Suprapubic skin (tissue), 4 donors: Measurements from ENCODE around the gene MCTP1.

Experiments used
- CTCF ChIP-seq, 2 donors: fragments of 200-600 bp in 1 of 2; fragments of 450-650 bp in 1 of 2; sonication (generic) in 1 of 2; IDR thresholded peaks; one replicate each; pipeline ENCODE4 v1.5.1; 2016 to 2019; ENCODE audit warnings: antibody characterized with exemption in 2 of 2, mild to moderate bottlenecking in 1 of 2, moderate library complexity in 1 of 2
- EP300 ChIP-seq: sonication (generic); formaldehyde crosslinking; IDR thresholded peaks from one replicate; pipeline ENCODE4 v1.6.1; 2017; ENCODE audit warnings: antibody characterized with exemption
- POLR2A ChIP-seq, 2 donors: fragments of 450-650 bp; IDR thresholded peaks; one replicate each; pipeline ENCODE4 v1.6.1; 2017; ENCODE audit warnings: antibody characterized with exemption in 2 of 2, mild to moderate bottlenecking in 2 of 2, moderate library complexity in 2 of 2
- POLR2AphosphoS5 ChIP-seq, 3 donors: sonication (generic); formaldehyde crosslinking; IDR thresholded peaks; one replicate each; pipeline ENCODE4 v1.6.1; 2017; ENCODE audit warnings: antibody characterized with exemption in 3 of 3

GRCh38 chr5:95327211-95327610, 42.3 kb upstream of the MCTP1 start:
- TF ChIP-seq CTCF (IDR thresholded peaks at IDR 0.05) (no peak), POLR2AphosphoS5 (IDR thresholded peaks at IDR 0.05) (no peak), POLR2A (IDR thresholded peaks at IDR 0.05) (no peak), EP300 (no peak)
